Measurements from ENCODE around the gene FGF9.

The FGF9 gene

GRCh38 chr13:21745307-21745706, 74.4 kb downstream of the FGF9 start:
- H3K27ac ChIP-seq (ENCODE audit: low read depth, low read length) = no peak overlapping the region

DNA sequence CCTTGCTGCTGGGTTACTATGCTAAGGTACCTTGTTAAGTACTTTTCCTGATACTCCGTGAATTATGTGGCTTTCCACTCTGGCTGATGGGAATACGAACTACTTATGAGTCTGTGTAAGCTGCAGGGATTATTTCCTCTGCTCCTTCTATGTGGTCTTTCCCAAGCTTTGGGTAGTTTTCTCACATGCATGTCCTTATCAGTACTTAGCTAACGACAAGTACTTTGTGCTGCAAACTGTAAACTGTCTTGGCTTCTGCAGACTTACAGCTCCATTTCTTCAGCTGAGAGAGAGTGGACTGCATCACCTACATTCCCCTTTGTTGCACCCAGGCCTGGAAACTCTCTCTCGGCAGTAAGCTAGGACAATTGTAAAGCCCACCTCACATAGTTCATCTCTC, 76.6 kb downstream of the FGF9 start:
- no peaks in the 10 kb centered on the region for H3K27me3 ChIP-seq (ENCODE audit: control insufficient read depth in 1 of 2, insufficient read depth in 2 of 2, low read length in 2 of 2)
- no peaks in the 10 kb centered on the region for H3K9me3 ChIP-seq (ENCODE audit: low read length)
- H3K4me1 ChIP-seq (ENCODE audit: insufficient read depth, low read length) = no peaks in the 10 kb centered on the region
- H3K27ac ChIP-seq (ENCODE audit: low read depth, low read length) = no peak overlapping the region
- no peak overlapping the region for H3K9ac ChIP-seq (ENCODE audit: low read length)
- no peak overlapping the region for H3K4me3 ChIP-seq (ENCODE audit: low read depth in 1 of 2, low read length in 2 of 2)
- H3K36me3 ChIP-seq (ENCODE audit: insufficient read depth, low read length) = no peaks in the 10 kb centered on the region

More at GRCh38 chr13:21745307-21745706, 74.4 kb downstream of the FGF9 start:
- Histone ChIP-seq H3K36me3 (ENCODE audit: insufficient read depth, low read length) (no peaks in the 10 kb centered on the region), H3K4me1 (ENCODE audit: insufficient read depth, low read length) (no peaks in the 10 kb centered on the region), H3K9ac (ENCODE audit: low read length) (no peak overlapping the region), H3K9me3 (ENCODE audit: low read length) (no peaks in the 10 kb centered on the region), H3K27me3 (ENCODE audit: control insufficient read depth in 1 of 2, insufficient read depth in 2 of 2, low read length in 2 of 2) (no peaks in the 10 kb centered on the region), H3K4me3 (ENCODE audit: low read depth in 1 of 2, low read length in 2 of 2) (no peak overlapping the region)

DNA sequence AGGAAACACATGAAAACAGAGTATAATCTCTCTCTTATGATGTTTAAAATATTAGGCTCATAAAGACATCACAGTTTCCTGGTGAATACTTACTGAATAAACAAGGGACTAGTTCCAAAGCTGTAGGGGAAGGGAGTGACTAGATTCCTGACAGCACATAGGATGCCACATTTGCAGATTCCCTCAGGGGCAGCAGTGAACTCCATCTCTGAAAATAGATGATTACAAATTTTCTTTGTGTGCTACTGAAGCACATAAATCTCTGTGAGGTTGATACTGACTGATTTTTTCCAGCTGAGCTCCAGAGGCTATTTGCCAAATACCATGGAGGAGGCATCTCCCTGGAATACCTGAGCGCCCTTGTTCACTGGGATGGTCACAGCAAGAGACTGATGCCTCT, 77.3 kb downstream of the FGF9 start:
- Histone ChIP-seq H3K36me3 (ENCODE audit: insufficient read depth, low read length) (no peaks in the 10 kb centered on the region), H3K27me3 (ENCODE audit: control insufficient read depth in 1 of 2, insufficient read depth in 2 of 2, low read length in 2 of 2) (no peaks in the 10 kb centered on the region), H3K27ac (ENCODE audit: low read depth, low read length) (no peak overlapping the region), H3K9me3 (ENCODE audit: low read length) (no peaks in the 10 kb centered on the region), H3K4me1 (ENCODE audit: insufficient read depth, low read length) (no peaks in the 10 kb centered on the region), H3K9ac (ENCODE audit: low read length) (no peak overlapping the region), H3K4me3 (ENCODE audit: low read depth in 1 of 2, low read length in 2 of 2) (no peak overlapping the region)

GRCh38 chr13:21749410-21749809, 78.5 kb downstream of the FGF9 start:
- H3K36me3 ChIP-seq (ENCODE audit: insufficient read depth, low read length) = no peaks in the 10 kb centered on the region
- no peak overlapping the region for H3K27ac ChIP-seq (ENCODE audit: low read depth, low read length)
- H3K4me1 ChIP-seq (ENCODE audit: insufficient read depth, low read length) = no peaks in the 10 kb centered on the region

GRCh38 chr13:21752501-21752900, 81.6 kb downstream of the FGF9 start:
- Histone ChIP-seq H3K9me3 (ENCODE audit: low read length) (no peaks in the 10 kb centered on the region), H3K4me3 (ENCODE audit: low read depth in 1 of 2, low read length in 2 of 2) (no peak overlapping the region), H3K27me3 (ENCODE audit: control insufficient read depth in 1 of 2, insufficient read depth in 2 of 2, low read length in 2 of 2) (no peaks in the 10 kb centered on the region), H3K27ac (ENCODE audit: low read depth, low read length) (no peak overlapping the region), H3K36me3 (ENCODE audit: insufficient read depth, low read length) (no peaks in the 10 kb centered on the region), H3K4me1 (ENCODE audit: insufficient read depth, low read length) (no peaks in the 10 kb centered on the region), H3K9ac (ENCODE audit: low read length) (no peak overlapping the region)

More at GRCh38 chr13:21749410-21749809, 78.5 kb downstream of the FGF9 start:
- no peak overlapping the region for H3K4me3 ChIP-seq (ENCODE audit: low read depth in 1 of 2, low read length in 2 of 2)
- no peaks in the 10 kb centered on the region for H3K27me3 ChIP-seq (ENCODE audit: control insufficient read depth in 1 of 2, insufficient read depth in 2 of 2, low read length in 2 of 2)
- H3K9me3 ChIP-seq (ENCODE audit: low read length) = no peaks in the 10 kb centered on the region
- no peak overlapping the region for H3K9ac ChIP-seq (ENCODE audit: low read length)

DNA sequence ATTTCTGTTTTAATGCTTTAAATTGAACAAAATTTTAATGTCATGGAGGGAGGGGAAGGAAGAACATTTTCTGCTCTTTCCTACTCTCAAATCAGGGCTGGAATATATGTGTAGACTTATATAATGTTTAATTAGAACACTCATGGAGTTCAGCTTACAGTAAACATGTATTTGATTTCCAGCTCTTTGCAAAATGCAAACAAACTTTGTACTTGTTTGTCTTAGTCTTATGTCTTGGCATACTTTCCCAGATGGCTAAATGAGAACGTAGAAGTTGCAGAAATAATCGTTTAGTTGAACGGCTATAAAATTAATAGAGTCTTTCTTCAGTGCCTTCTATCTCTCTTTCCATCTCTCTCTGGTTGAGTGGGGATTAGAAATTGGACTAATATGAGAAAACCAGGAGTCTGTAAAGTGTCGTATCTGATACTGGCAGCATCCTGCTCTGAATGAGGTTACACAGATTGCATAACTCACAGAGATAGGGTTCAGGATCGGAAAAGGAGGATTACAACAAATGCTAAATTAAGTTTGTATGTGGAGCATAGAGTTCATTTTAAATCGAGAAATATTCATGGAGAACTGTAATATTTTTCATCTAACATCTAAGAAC, 82.3 kb downstream of the FGF9 start:
- H3K27me3 ChIP-seq (ENCODE audit: control insufficient read depth in 1 of 2, insufficient read depth in 2 of 2, low read length in 2 of 2) = no peaks in the 10 kb centered on the region
- H3K27ac ChIP-seq (ENCODE audit: low read depth, low read length) = no peak overlapping the region

More for the DNA sequence above, 82.3 kb downstream of the FGF9 start:
- H3K4me1 ChIP-seq (ENCODE audit: insufficient read depth, low read length) = no peaks in the 10 kb centered on the region
- no peaks in the 10 kb centered on the region for H3K9me3 ChIP-seq (ENCODE audit: low read length)
- H3K4me3 ChIP-seq (ENCODE audit: low read depth in 1 of 2, low read length in 2 of 2) = no peak overlapping the region
- H3K9ac ChIP-seq (ENCODE audit: low read length) = no peak overlapping the region
- H3K36me3 ChIP-seq (ENCODE audit: insufficient read depth, low read length) = no peaks in the 10 kb centered on the region

Measured in muscle layer of colon (tissue), 2 donors.